ENCODE measurements around the gene KDM6A. TPM values are rescaled to one million over a fixed set of nuclear protein-coding genes. Genes with fewer than 3 reads are reported as not detected.
"Not testable (repeated sequence)": the region's sequence is repeated elsewhere in the genome, so short reads cannot be mapped to it uniquely, and the experiment has no call there.

Gene KDM6A
- total and polyA plus RNA-seq, 11 donors = 4.4 to 27.8 (median 13.9) TPM

- intact Hi-C loops (cut with DNase I) = no loop called here
- peak in 2 of 4 donors; percentile 57 to 67 for ATAC-seq
- 41 to 56% (median 52%) methylated on average over 3 of the region's 3 CpGs for WGBS, 4 donors
Measured at GRCh38 chrX:44908153-44908552, 35.2 kb downstream of the KDM6A start.

GRCh38 chrX:44908827-44909226 is 35.8 kb downstream of the KDM6A start:
- no peak for ATAC-seq
- no peak for TF ChIP-seq CTCF (IDR thresholded peaks at IDR 0.05)
- TF ChIP-seq POLR2A (IDR thresholded peaks at IDR 0.05) = no peak
- intact Hi-C loops (cut with DNase I) = no loop called here
- no peak for DNase-seq
- Histone ChIP-seq H3K4me1 (peaks cover 0 to 75% (median 19%) of the 10 kb centered on the region in 12 donors), H3K27ac (peak overlapping the region in 1 of 12 donors; percentile 37), H3K36me3 (no peaks in the 10 kb centered on the region), H3K9me3 (no peaks in the 10 kb centered on the region), H3K27me3 (no peaks in the 10 kb centered on the region), H3K4me3 (no peak overlapping the region)
- 64 to 73% (median 68%) methylated on average over 3 of the region's 3 CpGs for whole genome bisulfite sequencing, 4 donors

More at GRCh38 chrX:44908153-44908552, 35.2 kb downstream of the KDM6A start:
- H3K36me3 ChIP-seq = no peaks in the 10 kb centered on the region
- TF ChIP-seq CTCF (IDR thresholded peaks at IDR 0.05) (no peak), POLR2A (IDR thresholded peaks at IDR 0.05) (no peak)
- no peak for DNase-seq
- H3K4me3 ChIP-seq = no peak overlapping the region
- no peaks in the 10 kb centered on the region for H3K27me3 ChIP-seq
- peaks cover 0 to 4% (median 0%) of the 10 kb centered on the region in 12 donors for H3K9me3 ChIP-seq
- peak overlapping the region in 1 of 12 donors; percentile 37 for H3K27ac ChIP-seq
- H3K4me1 ChIP-seq = peaks cover 0 to 77% (median 19%) of the 10 kb centered on the region in 12 donors

- 57 to 82% (median 69%) methylated on average over 3 to 4 of the region's 4 CpGs for WGBS, 4 donors
- H3K27ac ChIP-seq; ATAC-seq; intact Hi-C loops (cut with DNase I); H3K4me3 ChIP-seq; H3K36me3 ChIP-seq; H3K9me3 ChIP-seq; H3K27me3 ChIP-seq; DNase-seq: not testable (repeated sequence)
- H3K4me1 ChIP-seq = peaks cover 0 to 75% (median 20%) of the 10 kb centered on the region in 12 donors
Measured at GRCh38 chrX:44910508-44910907, 37.5 kb downstream of the KDM6A start.

- H3K27me3 ChIP-seq; DNase-seq; H3K9me3 ChIP-seq; H3K27ac ChIP-seq; H3K36me3 ChIP-seq; intact Hi-C loops (cut with DNase I); ATAC-seq; H3K4me3 ChIP-seq: not testable (repeated sequence)
- 94 to 98% (median 96%) methylated on average over 30 to 45 of the region's 45 CpGs for WGBS, 4 donors
- peaks cover 0 to 75% (median 21%) of the 10 kb centered on the region in 12 donors for H3K4me1 ChIP-seq
Measured at GRCh38 chrX:44911074-44911600, 38.1 kb downstream of the KDM6A start.

GRCh38 chrX:44913656-44914531 is 40.9 kb downstream of the KDM6A start:
- Histone ChIP-seq H3K4me1 (peaks cover 0 to 74% (median 18%) of the 10 kb centered on the region in 12 donors), H3K36me3 (no peaks in the 10 kb centered on the region), H3K27me3 (no peaks in the 10 kb centered on the region), H3K4me3 (no peak overlapping the region), H3K9me3 (no peaks in the 10 kb centered on the region), H3K27ac (no peak overlapping the region)
- intact Hi-C loops (cut with DNase I) = no loop called here
- ATAC-seq (no peak), DNase-seq (no peak)
- 81 to 83% (median 83%) methylated on average over 9 of the region's 9 CpGs for WGBS, 4 donors
- TF ChIP-seq CTCF (IDR thresholded peaks at IDR 0.05) = no peak
- TF ChIP-seq POLR2A (IDR thresholded peaks at IDR 0.05) = no peak
